WTC11 (cell line): Measurements from ENCODE around the gene EYS. TPM values are rescaled to one million over a fixed set of nuclear protein-coding genes. Genes with fewer than 3 reads are reported as not detected.

Experiments
- ATAC-seq: fragments of 200-7000 bp; cut with Tn5 transposase; 2 replicates; pipeline ENCODE4 v1.10.0; 2021; ENCODE audit warnings: mild to moderate bottlenecking, moderate library complexity
- CTCF ChIA-PET: fragments of 300-600 bp; sonication (Branson Sonifier 250); formaldehyde crosslinking; loops from one replicate; lab custom pipeline; 2021; ENCODE audit warnings: antibody characterized with exemption; lab: Charles Lee
- POLR2A ChIA-PET: fragments of 350-600 bp; sonication (Branson Sonifier 250); formaldehyde crosslinking; loops from one replicate; lab custom pipeline; 2021; ENCODE audit warnings: antibody characterized with exemption; lab: Charles Lee
- DNase-seq: peaks from one replicate; pipeline ENCODE4 v3.0.0; 2021; ENCODE audit warnings: low spot score
- H3K27ac Mint-ChIP-seq: 2 replicates; pipeline ENCODE4 v1.8.0; 2021; ENCODE audit warnings: mixed read lengths
- H3K27me3 Mint-ChIP-seq: 2 replicates; pipeline ENCODE4 v1.8.0; 2021; ENCODE audit warnings: low read depth, mild to moderate bottlenecking, moderate library complexity, mixed read lengths
- H3K36me3 Mint-ChIP-seq: 2 replicates; pipeline ENCODE4 v1.8.0; 2021; ENCODE audit warnings: mixed read lengths
- H3K4me1 Mint-ChIP-seq: 2 replicates; pipeline ENCODE4 v1.8.0; 2022; ENCODE audit warnings: mixed read lengths
- H3K4me3 Mint-ChIP-seq: 2 replicates; pipeline ENCODE4 v1.8.0; 2021; ENCODE audit warnings: mild to moderate bottlenecking, moderate library complexity, mixed read lengths
- H3K9me3 Mint-ChIP-seq: 2 replicates; pipeline ENCODE4 v1.8.0; 2021; ENCODE audit warnings: mixed read lengths
- AR ChIP-seq: fragments of 250-450 bp; sonication (Bioruptor Pico); IDR thresholded peaks from 2 replicates; pipeline ENCODE4 v1.9.0; 2021; ENCODE audit warnings: mild to moderate bottlenecking
- ATF6 ChIP-seq: sonication (generic); formaldehyde crosslinking; IDR thresholded peaks from 2 replicates; pipeline ENCODE4 v1.8.1; 2023; ENCODE audit warnings: mild to moderate bottlenecking, missing genetic modification reagents
- CDX4 ChIP-seq: fragments of 250-450 bp; sonication (Bioruptor Pico); IDR thresholded peaks from 2 replicates; pipeline ENCODE4 v1.9.0; 2021; ENCODE audit warnings: moderate library complexity, mild to moderate bottlenecking, inconsistent platforms, borderline replicate concordance
- ETV6 ChIP-seq: sonication (generic); formaldehyde crosslinking; IDR thresholded peaks from 2 replicates; pipeline ENCODE4 v1.8.1; 2022; ENCODE audit warnings: mild to moderate bottlenecking, missing genetic modification reagents
- FOXK1 ChIP-seq: sonication (generic); formaldehyde crosslinking; IDR thresholded peaks from 2 replicates; pipeline ENCODE4 v1.8.0; 2022; ENCODE audit warnings: mild to moderate bottlenecking, moderate library complexity, missing genetic modification reagents
- FOXP1 ChIP-seq: sonication (generic); formaldehyde crosslinking; IDR thresholded peaks from 2 replicates; pipeline ENCODE4 v1.8.0; 2022; ENCODE audit warnings: missing genetic modification reagents, mild to moderate bottlenecking, moderate library complexity, borderline replicate concordance
- IRF1 ChIP-seq: sonication (generic); formaldehyde crosslinking; IDR thresholded peaks from 2 replicates; pipeline ENCODE4 v1.8.0; 2023; ENCODE audit warnings: missing genetic modification reagents
- IRF2 ChIP-seq: sonication (generic); formaldehyde crosslinking; IDR thresholded peaks from 2 replicates; pipeline ENCODE4 v1.8.0; 2022; ENCODE audit warnings: low read depth, missing genetic modification reagents, borderline replicate concordance
- RELA ChIP-seq: sonication (generic); formaldehyde crosslinking; IDR thresholded peaks from 2 replicates; pipeline ENCODE4 v1.8.1; 2022; ENCODE audit warnings: missing genetic modification reagents, mild to moderate bottlenecking, borderline replicate concordance
- SOX15 ChIP-seq: fragments of 250-450 bp; sonication (Bioruptor Pico); IDR thresholded peaks from 2 replicates; pipeline ENCODE4 v1.9.0; 2021; ENCODE audit warnings: mild to moderate bottlenecking
- SP1 ChIP-seq: sonication (generic); formaldehyde crosslinking; conservative IDR thresholded peaks from 2 replicates; pipeline ENCODE4 v1.8.1; 2022; ENCODE audit warnings: missing genetic modification reagents
- USF1 ChIP-seq: sonication (generic); formaldehyde crosslinking; IDR thresholded peaks from 2 replicates; pipeline ENCODE4 v1.8.0; 2022; ENCODE audit warnings: mild to moderate bottlenecking, missing genetic modification reagents
- ZNF423 ChIP-seq: fragments of 250-450 bp; sonication (Bioruptor Pico); IDR thresholded peaks from 2 replicates; pipeline ENCODE4 v2.1.2; 2022; ENCODE audit warnings: mild to moderate bottlenecking, moderate library complexity
- ZNF532 ChIP-seq: fragments of 250-450 bp; sonication (Bioruptor Pico); IDR thresholded peaks from 2 replicates; pipeline ENCODE4 v1.9.0; 2021; ENCODE audit warnings: mild to moderate bottlenecking, borderline replicate concordance
- total RNA-seq: library from RNA; stranded (reverse); gene quantifications from 3 replicates; pipeline ENCODE4 v1.2.3, GENCODE V29; 2021
- TF ChIP-seq, protein P1 (sequence below): sonication (generic); formaldehyde crosslinking; IDR thresholded peaks from 2 replicates; pipeline ENCODE4 v1.8.1; 2022; ENCODE audit warnings: mild to moderate bottlenecking, missing genetic modification reagents, moderate library complexity, borderline replicate concordance
- TF ChIP-seq, protein P2 (sequence below): sonication (generic); formaldehyde crosslinking; IDR thresholded peaks from 2 replicates; pipeline ENCODE4 v1.8.1; 2022; ENCODE audit warnings: low read depth, mild to moderate bottlenecking, moderate library complexity, missing genetic modification reagents, borderline replicate concordance
- TF ChIP-seq, protein P3 (sequence below): fragments of 200-600 bp; IDR thresholded peaks from 2 replicates; pipeline ENCODE4 v1.8.0; 2022; ENCODE audit warnings: antibody characterized with exemption

EYS gene
- total RNA-seq, 1 experiment from 2014 or later, result not detected

DNA sequence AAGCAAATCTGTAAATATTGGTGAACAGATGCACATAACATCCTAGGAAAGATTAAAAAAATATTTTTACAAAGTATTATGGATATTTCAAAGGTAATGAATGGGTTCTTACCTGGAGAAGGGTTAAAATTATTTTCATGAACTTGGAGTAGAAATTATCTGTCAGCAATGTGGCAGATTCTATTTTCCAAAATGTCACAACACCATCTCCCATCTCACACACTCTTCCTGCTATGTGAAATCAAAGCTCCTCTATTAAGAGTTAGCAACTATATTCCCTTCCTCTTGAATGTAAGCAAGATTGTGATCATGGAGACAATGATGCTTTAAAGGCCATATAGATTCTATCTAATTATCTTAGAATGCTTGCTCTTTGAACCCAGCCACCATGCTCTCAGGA, 304.5 kb downstream of the EYS start (continued):
- no peak for TF ChIP-seq CDX4 (CRISPR knock-in tag)

DNA sequence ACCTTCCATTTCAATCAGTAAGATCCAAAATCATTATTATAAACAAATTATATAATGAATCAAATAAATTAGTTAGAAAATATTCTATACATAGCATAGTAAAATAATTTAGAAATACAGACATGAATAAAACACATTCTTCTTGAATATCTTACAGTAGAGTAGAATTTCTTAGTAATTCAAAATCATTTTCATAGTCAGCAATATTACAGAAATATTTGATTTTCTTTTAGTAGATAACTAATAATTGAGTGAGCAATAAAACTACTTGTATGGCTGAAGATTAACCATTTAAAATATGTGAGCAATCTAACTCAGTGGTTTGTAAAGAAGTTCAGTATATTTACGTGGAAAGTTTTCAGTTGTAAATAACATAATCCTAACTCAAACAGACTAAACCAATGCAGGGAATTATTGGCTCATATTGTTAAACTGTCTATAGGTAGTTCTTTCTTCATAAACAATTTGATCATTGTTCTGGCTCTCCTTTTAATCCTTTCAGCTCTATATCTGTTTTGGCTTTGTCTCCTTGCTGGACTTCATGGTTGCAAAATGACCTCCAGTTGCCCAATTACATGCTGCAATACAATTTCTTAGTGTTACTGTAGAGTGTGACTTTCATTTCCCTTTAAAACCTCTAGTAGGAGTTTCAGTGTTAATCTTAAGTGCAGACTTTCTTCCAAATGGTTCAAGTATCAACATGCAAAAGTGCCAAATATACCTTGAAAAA, 307.5 kb downstream of the EYS start:
- no peaks in the 10 kb centered on the region for H3K4me1 Mint-ChIP-seq
- ChIA-PET POLR2A (no interaction called here), CTCF (no interaction called here)
- peaks cover 44% of the 10 kb centered on the region for H3K9me3 Mint-ChIP-seq
- H3K4me3 Mint-ChIP-seq, result no peak overlapping the region
- TF ChIP-seq AR (CRISPR knock-in tag), result no peak
- TF ChIP-seq SP1 (CRISPR knock-in tag), result no peak
- TF ChIP-seq USF1, result no peak
- TF ChIP-seq, protein P1, sequence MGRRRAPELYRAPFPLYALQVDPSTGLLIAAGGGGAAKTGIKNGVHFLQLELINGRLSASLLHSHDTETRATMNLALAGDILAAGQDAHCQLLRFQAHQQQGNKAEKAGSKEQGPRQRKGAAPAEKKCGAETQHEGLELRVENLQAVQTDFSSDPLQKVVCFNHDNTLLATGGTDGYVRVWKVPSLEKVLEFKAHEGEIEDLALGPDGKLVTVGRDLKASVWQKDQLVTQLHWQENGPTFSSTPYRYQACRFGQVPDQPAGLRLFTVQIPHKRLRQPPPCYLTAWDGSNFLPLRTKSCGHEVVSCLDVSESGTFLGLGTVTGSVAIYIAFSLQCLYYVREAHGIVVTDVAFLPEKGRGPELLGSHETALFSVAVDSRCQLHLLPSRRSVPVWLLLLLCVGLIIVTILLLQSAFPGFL (CRISPR knock-in tag), result no peak
- no peak for TF ChIP-seq ZNF423 (CRISPR knock-in tag)
- TF ChIP-seq FOXP1, result no peak
- no peak for TF ChIP-seq SOX15 (CRISPR knock-in tag)
- TF ChIP-seq RELA (CRISPR knock-in tag), result no peak
- no peak for TF ChIP-seq CDX4 (CRISPR knock-in tag)
- no peak for TF ChIP-seq ZNF532
- TF ChIP-seq IRF1 (CRISPR knock-in tag), result no peak
- TF ChIP-seq IRF2 (CRISPR knock-in tag), result no peak
- TF ChIP-seq ATF6, result no peak
- TF ChIP-seq FOXK1 (CRISPR knock-in tag), result no peak
- TF ChIP-seq, protein P2, sequence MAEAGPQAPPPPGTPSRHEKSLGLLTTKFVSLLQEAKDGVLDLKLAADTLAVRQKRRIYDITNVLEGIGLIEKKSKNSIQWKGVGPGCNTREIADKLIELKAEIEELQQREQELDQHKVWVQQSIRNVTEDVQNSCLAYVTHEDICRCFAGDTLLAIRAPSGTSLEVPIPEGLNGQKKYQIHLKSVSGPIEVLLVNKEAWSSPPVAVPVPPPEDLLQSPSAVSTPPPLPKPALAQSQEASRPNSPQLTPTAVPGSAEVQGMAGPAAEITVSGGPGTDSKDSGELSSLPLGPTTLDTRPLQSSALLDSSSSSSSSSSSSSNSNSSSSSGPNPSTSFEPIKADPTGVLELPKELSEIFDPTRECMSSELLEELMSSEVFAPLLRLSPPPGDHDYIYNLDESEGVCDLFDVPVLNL (CRISPR knock-in tag), result no peak
- TF ChIP-seq, protein P3, sequence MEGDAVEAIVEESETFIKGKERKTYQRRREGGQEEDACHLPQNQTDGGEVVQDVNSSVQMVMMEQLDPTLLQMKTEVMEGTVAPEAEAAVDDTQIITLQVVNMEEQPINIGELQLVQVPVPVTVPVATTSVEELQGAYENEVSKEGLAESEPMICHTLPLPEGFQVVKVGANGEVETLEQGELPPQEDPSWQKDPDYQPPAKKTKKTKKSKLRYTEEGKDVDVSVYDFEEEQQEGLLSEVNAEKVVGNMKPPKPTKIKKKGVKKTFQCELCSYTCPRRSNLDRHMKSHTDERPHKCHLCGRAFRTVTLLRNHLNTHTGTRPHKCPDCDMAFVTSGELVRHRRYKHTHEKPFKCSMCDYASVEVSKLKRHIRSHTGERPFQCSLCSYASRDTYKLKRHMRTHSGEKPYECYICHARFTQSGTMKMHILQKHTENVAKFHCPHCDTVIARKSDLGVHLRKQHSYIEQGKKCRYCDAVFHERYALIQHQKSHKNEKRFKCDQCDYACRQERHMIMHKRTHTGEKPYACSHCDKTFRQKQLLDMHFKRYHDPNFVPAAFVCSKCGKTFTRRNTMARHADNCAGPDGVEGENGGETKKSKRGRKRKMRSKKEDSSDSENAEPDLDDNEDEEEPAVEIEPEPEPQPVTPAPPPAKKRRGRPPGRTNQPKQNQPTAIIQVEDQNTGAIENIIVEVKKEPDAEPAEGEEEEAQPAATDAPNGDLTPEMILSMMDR, result no peak
- TF ChIP-seq ETV6, result no peak
- H3K27me3 Mint-ChIP-seq, result 0 out of 2 replicates have a peak, but pooled peaks cover 3% of the 10 kb centered on the region
- H3K36me3 Mint-ChIP-seq, result peaks cover 14% of the 10 kb centered on the region
- H3K27ac Mint-ChIP-seq, result no peak overlapping the region
- DNase-seq (no peak), ATAC-seq (no peak)
